HS-27A (cell line): Measurements from ENCODE around the gene FOXO6.
"Not testable (repeated sequence)": the region's sequence is repeated elsewhere in the genome, so short reads cannot be mapped to it uniquely, and the experiment has no call there.

ENCODE experiments used
- DNase-seq: peaks from one replicate; pipeline ENCODE4 v3.0.0-alpha.2; 2012; ENCODE audit warnings: low read depth, missing footprints

FOXO6 gene

GRCh38 chr1:41329662-41330587, 31.3 kb upstream of the FOXO6 start:
- no peak for DNase-seq

DNA sequence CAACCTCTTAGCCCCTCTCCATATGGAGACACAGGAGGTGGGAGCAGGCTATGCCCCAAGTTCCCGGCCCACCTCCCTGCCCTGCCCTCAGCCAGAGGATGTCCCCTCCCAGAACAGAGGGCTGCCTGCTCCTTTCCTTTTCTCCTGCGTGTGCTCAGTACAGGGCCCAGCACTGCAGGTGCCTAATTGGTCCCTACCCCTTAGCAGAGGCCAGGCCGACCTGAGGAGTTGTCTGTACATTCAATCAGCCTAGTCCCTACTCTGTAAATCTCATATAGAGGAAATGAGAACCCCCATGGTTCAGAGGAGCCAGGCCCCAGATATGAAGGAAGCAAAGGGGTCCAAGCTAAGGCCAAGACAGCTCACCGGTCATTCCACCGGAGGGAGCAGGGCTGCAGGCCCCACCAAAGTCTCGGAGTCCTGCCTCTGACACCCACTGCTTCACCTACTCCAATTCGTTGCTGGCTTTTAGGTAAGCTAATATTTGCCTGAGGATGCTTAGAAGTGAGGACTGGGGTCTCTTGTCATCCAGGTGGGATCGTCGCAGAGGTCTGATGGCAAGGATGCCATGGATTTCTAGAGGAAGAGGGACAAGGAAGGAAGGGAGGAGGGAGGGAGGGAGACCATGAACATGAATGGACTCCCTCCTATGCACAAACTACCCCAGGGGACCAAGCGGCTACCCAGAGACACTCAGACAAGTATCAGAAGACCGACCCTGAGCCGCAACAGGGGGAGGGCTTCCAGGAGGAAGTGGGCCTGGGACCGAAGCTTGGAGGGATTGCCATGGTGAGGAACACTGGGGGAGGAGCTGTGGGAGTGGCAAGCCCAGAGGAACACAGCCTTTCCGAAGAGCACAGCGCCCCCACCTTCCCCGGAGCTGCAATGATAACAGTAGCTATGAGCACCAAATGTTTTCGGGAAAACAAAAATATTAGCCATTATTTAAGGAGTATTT, 30.4 kb upstream of the FOXO6 start:
- no peak for DNase-seq

DNA sequence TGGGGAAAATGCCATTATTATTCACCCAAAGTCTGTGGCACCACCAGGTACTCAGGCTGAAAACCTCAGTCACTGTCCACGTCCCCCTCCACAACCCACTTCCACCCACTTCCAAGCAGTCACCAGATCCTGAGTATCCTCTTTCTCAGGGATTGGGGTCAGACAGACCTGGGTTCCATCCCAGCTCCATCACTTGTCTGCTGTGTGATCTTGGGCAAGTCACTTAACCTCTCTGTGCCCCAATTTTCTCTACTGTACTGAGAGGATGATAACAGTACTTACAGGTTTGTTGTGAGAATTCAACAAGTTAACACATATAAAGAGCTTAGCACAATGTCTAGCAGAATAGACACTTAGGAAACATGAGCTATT, 29.7 kb upstream of the FOXO6 start:
- no peak for DNase-seq

DNA sequence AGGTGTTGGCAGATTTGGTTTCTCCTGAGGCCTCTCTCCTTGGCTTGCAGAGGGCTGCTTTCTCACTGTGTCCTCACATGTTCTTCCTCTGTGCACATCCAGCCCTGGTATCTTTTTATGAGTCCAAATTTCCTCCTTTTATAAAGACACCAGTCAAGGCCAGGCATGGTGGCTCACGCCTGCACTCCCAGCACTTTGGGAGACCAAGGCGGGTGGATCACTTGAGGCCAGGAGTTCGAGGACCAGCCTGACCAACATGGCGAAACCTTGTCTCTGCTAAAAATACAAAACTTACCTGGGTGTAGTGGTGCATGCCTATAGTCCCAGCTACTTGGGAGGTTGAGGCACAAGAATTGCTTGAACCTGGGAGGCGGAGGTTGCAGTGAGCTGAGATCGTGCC, 29.1 kb upstream of the FOXO6 start:
- not testable (repeated sequence) for DNase-seq

DNA sequence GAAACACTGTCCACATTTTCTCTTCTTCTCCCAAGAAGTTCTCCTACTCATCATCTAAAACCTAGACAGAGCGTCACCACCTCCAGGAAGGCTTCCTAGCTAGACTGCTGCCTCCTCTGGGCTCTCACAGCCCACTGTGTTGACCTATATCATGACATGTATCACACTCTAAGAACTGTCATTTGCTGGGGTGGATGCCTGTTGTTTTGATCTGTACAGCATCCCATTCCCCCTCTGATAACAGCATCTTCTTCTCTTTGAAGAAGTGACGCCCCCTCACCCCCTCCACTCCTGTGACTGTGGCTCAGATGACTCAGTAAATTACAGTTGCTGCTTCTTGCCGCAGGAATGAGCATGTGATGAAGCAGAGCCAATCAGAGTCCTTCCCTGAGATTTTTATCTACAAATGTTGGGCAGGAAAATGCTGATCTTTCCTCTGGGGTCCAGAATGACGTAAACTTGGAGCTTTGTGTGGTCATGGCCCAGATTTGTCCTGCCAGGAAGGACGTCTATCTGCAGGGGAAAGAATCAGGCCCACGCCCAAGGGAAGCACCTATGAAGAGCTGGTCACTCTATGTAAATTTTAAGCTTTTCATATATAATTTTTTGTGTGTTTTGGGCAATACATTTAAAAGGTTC, 28.0 kb upstream of the FOXO6 start:
- peak; percentile 54 for DNase-seq

DNA sequence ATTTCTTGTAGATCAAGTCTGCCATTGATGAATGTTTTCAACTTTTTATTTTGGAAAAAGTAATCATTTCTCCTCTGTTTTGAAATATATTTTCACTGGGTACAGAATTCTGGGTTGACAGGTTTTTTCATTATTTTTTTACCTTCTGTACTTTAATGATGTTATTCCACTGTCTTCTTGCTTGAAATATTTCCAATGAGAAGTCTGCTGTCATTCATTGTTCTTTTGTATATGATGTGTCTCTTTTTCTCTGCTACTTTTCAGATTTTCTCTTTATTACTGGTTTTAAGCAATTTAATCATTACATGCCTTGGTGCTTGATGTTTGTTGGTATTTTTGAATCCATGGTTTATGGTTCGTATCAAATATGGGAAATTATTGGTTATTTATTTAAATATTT, 22.4 kb upstream of the FOXO6 start:
- DNase-seq: no peak

DNA sequence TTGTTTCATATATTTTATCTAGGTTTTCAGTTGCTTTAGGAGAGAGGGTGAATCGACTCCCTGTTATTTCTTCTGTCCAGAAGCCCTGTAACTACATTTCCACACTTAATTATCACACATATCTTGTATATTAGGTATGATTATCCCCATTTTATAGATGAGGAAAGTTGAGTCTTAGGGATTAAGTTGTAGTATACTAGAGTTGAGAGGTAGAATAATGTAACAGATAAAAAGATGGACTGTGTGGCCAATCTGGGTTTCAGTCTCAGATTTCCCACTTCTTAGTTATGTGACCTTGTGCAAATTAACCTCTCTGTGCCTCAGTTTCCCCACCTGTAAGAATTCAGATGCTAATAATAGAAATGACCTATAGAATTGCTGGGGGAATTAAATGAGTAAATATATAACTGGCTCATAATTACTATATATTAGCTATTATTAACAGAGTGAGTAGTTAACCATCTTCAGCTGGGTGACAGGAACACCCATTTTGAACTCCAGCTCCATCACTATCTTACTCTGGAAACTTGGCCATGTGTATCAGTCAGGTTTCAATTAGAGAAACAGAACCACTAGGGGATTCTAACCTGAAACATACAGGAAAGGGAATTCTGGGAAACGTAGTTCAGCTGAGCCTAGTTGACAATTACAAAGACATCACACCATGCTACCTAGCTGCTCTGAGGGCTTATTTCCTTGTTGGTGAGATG, 20.4 kb upstream of the FOXO6 start:
- no peak for DNase-seq

DNA sequence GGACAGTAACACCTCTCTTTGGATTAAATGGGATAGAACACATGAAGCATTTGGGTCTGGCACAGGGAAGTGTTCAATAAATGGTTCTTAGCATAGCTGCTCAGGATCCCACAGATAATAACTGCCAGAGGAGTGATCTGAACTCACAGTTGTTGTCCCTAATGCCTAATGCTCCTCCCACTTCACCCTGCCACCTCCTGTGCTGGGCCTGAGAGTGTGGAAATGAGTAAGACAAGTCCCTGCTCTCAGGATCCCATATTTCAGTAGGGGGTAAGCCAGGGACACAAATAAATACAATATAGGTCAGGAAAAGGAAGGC, 19.9 kb upstream of the FOXO6 start:
- DNase-seq: no peak

DNA sequence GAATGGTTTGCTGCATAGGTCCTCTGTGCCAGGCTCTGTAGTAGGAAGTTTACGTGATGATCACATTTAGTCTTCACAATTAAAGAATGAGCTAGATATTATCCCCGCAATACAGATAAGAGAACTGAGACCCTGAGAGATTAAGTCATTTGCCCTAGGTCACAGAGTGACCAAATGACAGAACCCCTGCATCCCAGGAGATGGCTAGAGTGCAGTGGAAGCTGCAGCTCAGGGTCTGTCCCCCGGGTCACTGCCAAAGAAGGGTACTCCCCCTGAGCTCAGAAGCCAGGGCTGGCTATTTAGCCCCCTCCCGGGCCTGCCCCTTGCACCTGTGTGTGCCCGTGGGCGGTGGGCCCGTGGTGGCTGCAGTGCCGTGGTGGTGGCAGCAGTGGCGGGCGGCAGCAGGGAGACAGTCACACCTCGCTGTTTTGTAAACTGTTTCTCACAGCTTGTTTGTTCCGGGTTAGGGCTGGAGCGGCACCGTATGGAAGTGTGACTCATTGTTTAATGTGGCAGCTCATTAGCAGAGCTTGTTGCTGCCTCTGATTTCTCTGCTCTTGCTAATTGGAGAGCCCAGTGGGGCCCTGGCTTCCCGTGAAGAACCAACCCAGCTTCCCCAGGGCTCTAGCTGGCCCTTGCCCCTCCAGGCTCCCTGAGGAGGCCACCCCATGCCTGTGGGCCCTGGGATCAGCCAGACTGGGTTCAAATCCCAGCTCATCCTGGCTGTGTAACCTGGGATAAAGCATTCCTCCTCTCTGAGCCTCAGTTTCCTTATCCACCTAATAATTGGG, 19.3 kb upstream of the FOXO6 start:
- DNase-seq: no peak

GRCh38 chr1:41342774-41343355, 18.4 kb upstream of the FOXO6 start:
- DNase-seq: no peak

DNA sequence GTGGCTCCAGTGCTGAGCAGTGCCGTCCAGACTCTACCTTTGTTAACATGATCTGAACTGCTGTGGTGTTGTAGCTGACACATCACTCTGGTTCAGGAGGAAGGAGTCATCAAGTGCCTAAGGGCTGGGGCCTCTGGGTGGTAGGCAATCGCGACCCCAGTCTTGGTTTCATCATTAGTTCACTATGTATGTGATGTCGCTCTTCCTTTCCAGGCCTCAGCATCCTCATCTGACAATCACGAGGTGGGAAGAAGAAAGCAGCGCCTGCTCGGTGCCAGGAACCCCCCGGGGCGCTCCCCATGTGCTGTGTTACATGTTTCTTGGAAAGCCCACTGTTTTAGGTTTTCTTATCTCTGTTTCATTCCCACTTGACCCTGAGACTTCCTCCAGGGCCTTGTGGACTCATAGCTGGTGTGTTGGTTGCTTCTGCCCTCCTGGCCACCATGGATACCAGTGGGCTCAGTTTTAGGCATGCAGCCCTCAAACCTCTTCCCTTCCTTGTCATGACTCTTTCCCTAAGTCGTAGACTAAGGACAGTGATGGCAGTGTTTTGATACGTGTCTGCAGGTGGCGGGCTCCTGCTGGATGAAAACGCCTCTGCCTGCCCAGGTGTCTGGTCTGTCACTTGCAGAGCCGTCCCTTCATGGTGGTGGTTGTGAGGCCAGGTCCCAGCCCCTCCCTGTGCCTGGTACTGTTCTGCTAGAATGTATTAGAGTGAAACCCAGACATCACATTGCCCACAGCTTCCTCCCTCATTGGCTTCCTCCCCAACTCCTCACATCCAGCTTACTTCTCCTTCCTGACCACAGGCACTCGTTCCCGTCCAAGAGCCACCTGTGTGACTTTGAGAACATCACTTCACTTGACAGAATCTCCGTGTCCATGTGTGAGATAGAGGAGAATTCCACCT, 17.2 kb upstream of the FOXO6 start:
- DNase-seq: no peak

DNA sequence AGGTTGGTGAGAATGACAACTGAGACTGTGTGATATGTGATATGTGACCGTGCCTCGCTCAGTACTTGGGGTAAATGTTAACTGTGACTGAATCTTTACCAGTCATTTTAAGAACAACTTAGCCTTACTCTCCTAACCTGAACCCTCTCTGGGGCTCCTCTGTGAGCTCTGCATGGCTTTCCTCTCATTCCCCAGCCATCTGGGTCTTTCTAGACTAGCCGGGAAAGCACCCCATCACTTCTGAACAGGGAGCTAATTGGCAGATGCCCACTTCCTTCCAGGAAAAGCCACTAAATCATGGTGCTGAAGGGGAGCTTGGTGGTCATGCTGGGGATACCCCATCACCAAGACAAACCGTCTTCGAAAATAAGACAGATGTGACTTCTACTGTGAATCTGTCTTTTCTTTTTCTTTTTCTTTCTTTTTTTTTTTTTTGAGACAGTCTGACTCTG, 16.5 kb upstream of the FOXO6 start:
- no peak for DNase-seq

- DNase-seq: no peak
Measured at GRCh38 chr1:41345434-41346075, 15.7 kb upstream of the FOXO6 start.

DNA sequence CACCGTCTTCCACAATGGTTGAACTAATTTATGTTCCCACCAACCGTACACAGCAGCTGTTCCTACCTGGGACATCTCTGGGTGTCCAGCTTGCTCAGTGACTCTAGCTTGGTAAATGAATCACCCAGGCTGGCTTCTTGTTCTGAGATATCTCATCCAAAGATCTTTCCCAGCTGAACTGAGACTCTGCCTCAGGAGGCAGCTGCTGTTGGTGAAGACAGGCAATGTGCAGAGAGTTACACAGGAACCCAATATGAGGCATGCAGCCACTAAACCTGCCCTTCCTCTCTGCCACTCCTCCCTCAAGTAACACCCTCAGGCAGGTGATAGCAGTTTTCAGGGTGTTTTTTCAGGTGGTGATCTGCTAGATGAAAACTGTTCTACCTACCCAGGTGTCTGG, 14.0 kb upstream of the FOXO6 start:
- no peak for DNase-seq

- no peak for DNase-seq
Measured at GRCh38 chr1:41348394-41348793, 12.8 kb upstream of the FOXO6 start.

DNA sequence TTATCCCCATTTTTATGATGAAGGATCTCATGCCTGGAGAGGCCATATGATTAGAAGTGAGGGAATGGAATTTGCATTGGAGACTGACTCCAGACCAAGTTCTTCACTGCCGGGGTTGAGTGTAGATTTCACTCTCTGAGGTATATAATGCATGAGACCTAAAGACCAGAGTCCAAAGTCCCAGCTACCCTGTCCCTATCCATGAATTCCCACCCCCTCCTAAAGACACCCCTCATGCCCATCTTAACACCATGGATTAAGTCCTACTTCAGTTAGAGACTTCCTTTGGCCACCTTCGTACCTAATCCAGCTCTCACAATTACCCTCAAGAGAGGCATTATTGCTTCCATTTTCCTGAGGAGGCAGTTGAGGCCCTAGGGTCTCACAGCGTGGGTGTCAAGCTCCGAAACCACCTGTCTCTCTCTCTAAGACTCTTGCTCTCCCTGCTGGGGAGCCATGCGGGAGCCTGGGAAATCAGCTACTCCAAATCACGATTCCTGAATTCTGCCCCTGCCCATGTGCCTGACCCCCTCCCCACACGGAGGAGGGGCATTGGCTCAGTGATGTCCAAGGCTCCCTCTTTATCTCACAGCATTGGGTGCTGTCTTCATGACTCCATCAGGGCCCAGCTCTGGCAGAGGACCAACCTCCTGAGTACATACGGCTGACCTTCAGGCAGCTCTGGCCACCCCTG, 11.7 kb upstream of the FOXO6 start:
- no peak for DNase-seq

GRCh38 chr1:41350055-41350378, 11.2 kb upstream of the FOXO6 start:
- no peak for DNase-seq

DNA sequence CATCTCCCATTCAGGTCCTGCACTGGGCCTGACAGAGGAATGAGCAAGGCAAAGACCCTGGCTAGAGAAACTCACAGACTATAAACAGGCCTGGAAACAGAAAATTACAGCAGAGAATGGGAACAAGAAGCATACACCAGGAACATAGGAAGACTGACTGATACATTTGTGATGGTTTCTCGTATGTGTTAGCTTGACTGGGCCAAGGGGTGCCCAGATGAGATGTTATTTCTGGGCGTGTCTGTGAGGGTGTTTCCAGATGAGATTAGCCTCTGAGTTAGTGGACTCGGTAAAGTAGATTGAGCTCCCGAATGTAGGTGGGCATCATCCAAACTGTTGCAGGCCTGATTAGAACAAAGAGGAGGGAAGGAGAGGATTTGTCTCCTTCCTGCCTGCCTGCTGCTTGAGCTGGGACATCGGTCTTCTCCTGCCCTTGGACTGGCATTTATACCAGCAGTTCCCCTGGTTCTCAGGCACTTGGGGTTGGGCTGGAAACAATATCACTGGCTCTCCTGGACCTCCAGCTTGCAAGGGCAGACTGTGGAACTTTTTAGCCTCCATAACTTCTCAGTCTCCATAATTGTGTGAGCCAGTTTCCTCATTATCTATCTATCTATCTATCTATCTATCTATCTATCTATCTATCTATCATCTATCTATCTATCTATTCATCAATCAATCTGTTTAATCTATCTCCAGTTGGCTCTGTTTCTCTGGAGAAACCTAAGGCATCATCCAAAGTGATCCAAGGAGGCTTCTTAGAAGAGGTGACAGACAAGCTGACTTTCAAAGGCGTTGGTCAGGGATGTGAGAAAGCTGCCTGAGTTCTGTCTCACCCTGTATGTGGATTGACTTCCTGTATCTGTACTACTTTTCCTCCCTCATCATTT, 9.7 kb upstream of the FOXO6 start:
- no peak for DNase-seq
